H9 (cell line): Measurements from ENCODE around the gene VDAC2. TPM values are rescaled to one million over a fixed set of nuclear protein-coding genes. Genes with fewer than 3 reads are reported as not detected.

Source experiments
- DNase-seq: peaks from one replicate; pipeline ENCODE4 v3.0.0-alpha.2; 2017
- H2AFZ ChIP-seq: one replicate; pipeline ENCODE4 v1.6.1; 2013; ENCODE audit warnings: mild to moderate bottlenecking, low read length, control low read depth, moderate library complexity
- H2AK5ac ChIP-seq: 2 replicates; pipeline ENCODE4 v1.6.1; 2013; ENCODE audit warnings: low read length, control low read depth, mixed read lengths; ENCODE audit not compliant: insufficient read length
- H2BK120ac ChIP-seq: one replicate; pipeline ENCODE4 v1.6.1; 2013; ENCODE audit warnings: low read depth, mild to moderate bottlenecking, low read length, control low read depth, inconsistent platforms; ENCODE audit not compliant: poor library complexity, severe bottlenecking
- H2BK12ac ChIP-seq: 2 replicates; pipeline ENCODE4 v1.6.1; 2013; ENCODE audit warnings: low read length, control low read depth, mixed read lengths, low read depth; ENCODE audit not compliant: insufficient read length
- H2BK15ac ChIP-seq: 2 replicates; pipeline ENCODE4 v1.6.1; 2013; ENCODE audit warnings: low read depth, low read length, control low read depth
- H2BK20ac ChIP-seq: one replicate; pipeline ENCODE4 v1.6.1; 2013; ENCODE audit warnings: low read depth, mild to moderate bottlenecking, low read length, control low read depth, inconsistent platforms; ENCODE audit not compliant: poor library complexity, severe bottlenecking
- H2BK5ac ChIP-seq: 2 replicates; pipeline ENCODE4 v1.6.1; 2013; ENCODE audit warnings: low read length, control low read depth, mixed read lengths; ENCODE audit not compliant: insufficient read length
- H3K14ac ChIP-seq: 2 replicates; pipeline ENCODE4 v1.6.1; 2013; ENCODE audit warnings: low read length, control low read depth; ENCODE audit not compliant: insufficient read depth
- H3K18ac ChIP-seq: 2 replicates; pipeline ENCODE4 v1.6.1; 2013; ENCODE audit warnings: low read depth, mild to moderate bottlenecking, mixed read lengths, low read length, control low read depth; ENCODE audit not compliant: insufficient read length
- H3K23ac ChIP-seq: 2 replicates; pipeline ENCODE4 v1.6.1; 2013; ENCODE audit warnings: low read length, control low read depth, mixed read lengths, low read depth; ENCODE audit not compliant: insufficient read length
- H3K23me2 ChIP-seq: 2 replicates; pipeline ENCODE4 v1.6.1; 2013; ENCODE audit warnings: low read depth, mild to moderate bottlenecking, mixed read lengths, low read length, control low read depth; ENCODE audit not compliant: insufficient read length, poor library complexity, severe bottlenecking
- H3K27ac ChIP-seq: 2 replicates; pipeline ENCODE4 v1.5.1; 2013; ENCODE audit warnings: low read length, control low read depth, mixed read lengths, low read depth; ENCODE audit not compliant: insufficient read length
- H3K27me3 ChIP-seq: 2 replicates; pipeline ENCODE4 v1.6.1; 2013; ENCODE audit warnings: low read length, control low read depth, inconsistent platforms; ENCODE audit not compliant: insufficient read depth
- H3K4ac ChIP-seq: 2 replicates; pipeline ENCODE4 v1.6.1; 2013; ENCODE audit warnings: low read depth, mild to moderate bottlenecking, control low read depth, inconsistent platforms, low read length, moderate library complexity
- H3K4me1 ChIP-seq: 2 replicates; pipeline ENCODE4 v1.6.1; 2013; ENCODE audit warnings: low read length, control low read depth, inconsistent platforms; ENCODE audit not compliant: insufficient read depth
- H3K4me2 ChIP-seq: 2 replicates; pipeline ENCODE4 v1.6.1; 2013; ENCODE audit warnings: low read length, control low read depth, mixed read lengths; ENCODE audit not compliant: insufficient read length, insufficient read depth
- H3K56ac ChIP-seq: 2 replicates; pipeline ENCODE4 v1.6.1; 2013; ENCODE audit warnings: low read depth, mild to moderate bottlenecking, mixed read lengths, low read length, control low read depth; ENCODE audit not compliant: insufficient read length
- H3K79me1 ChIP-seq: 2 replicates; pipeline ENCODE4 v1.6.1; 2013; ENCODE audit warnings: low read depth, mild to moderate bottlenecking, moderate library complexity, low read length, control low read depth, inconsistent platforms; ENCODE audit not compliant: insufficient read depth, poor library complexity, severe bottlenecking
- H3K79me2 ChIP-seq: 2 replicates; pipeline ENCODE4 v1.6.1; 2013; ENCODE audit warnings: low read length, control low read depth, inconsistent platforms; ENCODE audit not compliant: insufficient read depth
- H3K9ac ChIP-seq: 2 replicates; pipeline ENCODE4 v1.6.1; 2013; ENCODE audit warnings: low read length, control low read depth, mixed read lengths; ENCODE audit not compliant: insufficient read length; ENCODE audit errors: extremely low read depth
- H3K9me3 ChIP-seq: one replicate; pipeline ENCODE4 v1.6.1; 2013; ENCODE audit warnings: low read depth, low read length, inconsistent platforms; ENCODE audit not compliant: control insufficient read depth
- H3T11ph ChIP-seq: one replicate; pipeline ENCODE4 v1.6.1; 2013; ENCODE audit warnings: mild to moderate bottlenecking, low read length, control low read depth, inconsistent platforms
- H4K20me1 ChIP-seq: one replicate; pipeline ENCODE4 v1.6.1; 2013; ENCODE audit not compliant: control insufficient read depth, insufficient read length, insufficient read depth
- H4K5ac ChIP-seq: 2 replicates; pipeline ENCODE4 v1.6.1; 2013; ENCODE audit warnings: low read depth, mild to moderate bottlenecking, mixed read lengths, low read length, control low read depth; ENCODE audit not compliant: insufficient read length
- H4K8ac ChIP-seq: replicated peaks from 2 replicates; pipeline ENCODE4 v1.6.1; 2013; ENCODE audit warnings: low read length, control low read depth, mixed read lengths, low read depth; ENCODE audit not compliant: insufficient read length
- H4K91ac ChIP-seq: 2 replicates; pipeline ENCODE4 v1.6.1; 2013; ENCODE audit warnings: low read depth, mild to moderate bottlenecking, moderate library complexity, mixed read lengths, low read length, control low read depth; ENCODE audit not compliant: insufficient read length
- H3K27ac Mint-ChIP-seq, 3 experiments: 2 replicates in 2 of 3; 3 replicates in 1 of 3; pipeline ENCODE4 v1.8.0; 2020 to 2021; ENCODE audit warnings: mixed read lengths in 3 of 3, mild to moderate bottlenecking in 1 of 3, moderate library complexity in 1 of 3
- H3K27me3 Mint-ChIP-seq: 2 replicates; pipeline ENCODE4 v1.8.0; 2021; ENCODE audit warnings: low read depth, mild to moderate bottlenecking, moderate library complexity, mixed read lengths
- H3K36me3 Mint-ChIP-seq, 3 experiments: 2 replicates in 2 of 3; 3 replicates in 1 of 3; pipeline ENCODE4 v1.8.0; 2020 to 2021; ENCODE audit warnings: low read depth in 3 of 3, mixed read lengths in 3 of 3; ENCODE audit not compliant: insufficient read depth in 1 of 3
- H3K4me1 Mint-ChIP-seq, 2 experiments: 2 replicates each; pipeline ENCODE4 v1.8.0; 2020; ENCODE audit warnings: mixed read lengths in 2 of 2
- H3K4me3 Mint-ChIP-seq, 2 experiments: 2 replicates in 1 of 2; 3 replicates in 1 of 2; pipeline ENCODE4 v1.8.0; 2020 to 2021; ENCODE audit warnings: mild to moderate bottlenecking in 2 of 2, mixed read lengths in 2 of 2, moderate library complexity in 1 of 2
- H3K9me3 Mint-ChIP-seq, 2 experiments: 2 replicates in 1 of 2; 3 replicates in 1 of 2; pipeline ENCODE4 v1.8.0; 2020; ENCODE audit warnings: mild to moderate bottlenecking in 2 of 2, mixed read lengths in 2 of 2, moderate library complexity in 1 of 2
- WGBS: extraction: QIAGEN DNeasy Blood & Tissue Kit; methylation state at CpG from one replicate; pipeline ENCODE4 v1.1.7; 2013; ENCODE audit warnings: missing lambda C conversion rate, low lambda C conversion rate, mixed read lengths; ENCODE audit not compliant: insufficient read length; ENCODE audit errors: extremely low coverage; 5-methylcytosine and 5-hydroxymethylcytosine counted together
- total RNA-seq: library from RNA; stranded (reverse); gene quantifications from 2 replicates; pipeline ENCODE4 v1.2.1, GENCODE V29; 2021
- TF ChIP-seq, protein P1 (sequence below): fragments of 200-600 bp; sonication (generic); conservative IDR thresholded peaks from 3 replicates; pipeline ENCODE4 v1.8.0; 2021; ENCODE audit warnings: antibody characterized with exemption, mild to moderate bottlenecking

Gene VDAC2
- total RNA-seq, 1 experiment from 2014 or later = 271 TPM

DNA sequence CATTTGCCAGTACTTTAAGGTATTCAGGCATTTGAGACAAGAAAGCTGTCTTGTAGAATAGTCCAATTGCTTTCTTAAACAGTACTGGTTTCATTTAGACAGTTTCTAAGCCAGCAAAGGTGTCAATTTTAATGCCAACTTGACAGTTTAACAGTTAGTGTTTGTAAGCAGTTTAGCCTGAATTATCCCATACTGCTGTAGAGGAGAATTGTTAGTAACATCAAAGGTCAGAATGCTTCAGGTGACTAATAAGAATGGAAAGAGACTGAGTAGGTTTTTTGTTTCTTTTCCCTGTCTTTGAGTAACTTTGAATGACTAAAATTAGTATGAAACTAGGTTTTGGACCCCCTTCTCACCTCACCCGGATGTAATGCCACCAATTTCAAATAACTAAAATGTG lies 29.5 kb upstream of the VDAC2 start:
- no peak overlapping the region for H3K4me3 Mint-ChIP-seq
- TF ChIP-seq, protein P1, sequence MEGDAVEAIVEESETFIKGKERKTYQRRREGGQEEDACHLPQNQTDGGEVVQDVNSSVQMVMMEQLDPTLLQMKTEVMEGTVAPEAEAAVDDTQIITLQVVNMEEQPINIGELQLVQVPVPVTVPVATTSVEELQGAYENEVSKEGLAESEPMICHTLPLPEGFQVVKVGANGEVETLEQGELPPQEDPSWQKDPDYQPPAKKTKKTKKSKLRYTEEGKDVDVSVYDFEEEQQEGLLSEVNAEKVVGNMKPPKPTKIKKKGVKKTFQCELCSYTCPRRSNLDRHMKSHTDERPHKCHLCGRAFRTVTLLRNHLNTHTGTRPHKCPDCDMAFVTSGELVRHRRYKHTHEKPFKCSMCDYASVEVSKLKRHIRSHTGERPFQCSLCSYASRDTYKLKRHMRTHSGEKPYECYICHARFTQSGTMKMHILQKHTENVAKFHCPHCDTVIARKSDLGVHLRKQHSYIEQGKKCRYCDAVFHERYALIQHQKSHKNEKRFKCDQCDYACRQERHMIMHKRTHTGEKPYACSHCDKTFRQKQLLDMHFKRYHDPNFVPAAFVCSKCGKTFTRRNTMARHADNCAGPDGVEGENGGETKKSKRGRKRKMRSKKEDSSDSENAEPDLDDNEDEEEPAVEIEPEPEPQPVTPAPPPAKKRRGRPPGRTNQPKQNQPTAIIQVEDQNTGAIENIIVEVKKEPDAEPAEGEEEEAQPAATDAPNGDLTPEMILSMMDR = no peak
- Histone ChIP-seq H3K56ac (no peak overlapping the region), H2AK5ac (no peak overlapping the region), H4K20me1 (no peaks in the 10 kb centered on the region), H2BK20ac (no peak overlapping the region), H2AFZ (no peak overlapping the region), H3K4ac (no peak overlapping the region), H3K27ac (no peak overlapping the region), H4K8ac (no peak overlapping the region), H4K5ac (no peak overlapping the region), H2BK5ac (no peak overlapping the region), H3K79me1 (no peaks in the 10 kb centered on the region), H3K14ac (no peak overlapping the region), H3K4me2 (no peak overlapping the region), H2BK12ac (no peak overlapping the region), H3K4me1 (no peaks in the 10 kb centered on the region), H3K9ac (no peak overlapping the region), H3K79me2 (no peaks in the 10 kb centered on the region), H3K23me2 (no peaks in the 10 kb centered on the region), H3K18ac (no peak overlapping the region), H2BK120ac (no peak overlapping the region), H4K91ac (no peak overlapping the region), H3K9me3 (no peaks in the 10 kb centered on the region), H2BK15ac (no peak overlapping the region), H3K27me3 (no peaks in the 10 kb centered on the region), H3K23ac (no peak overlapping the region), H3T11ph (no peak overlapping the region)
- no peak for DNase-seq
- WGBS = no CpG with 5 or more reads among the region's 1 CpG
- no peaks in the 10 kb centered on the region for H3K27me3 Mint-ChIP-seq
- peaks cover 2 to 6% of the 10 kb centered on the region in 2 experiments; a peak in 1 of 4 replicates for H3K4me1 Mint-ChIP-seq
- H3K36me3 Mint-ChIP-seq = peaks cover 0 to 23% (median 4%) of the 10 kb centered on the region in 3 experiments; a peak in 4 of 7 replicates
- no peak overlapping the region for H3K27ac Mint-ChIP-seq
- no peaks in the 10 kb centered on the region for H3K9me3 Mint-ChIP-seq
